ENCODE measurements around the gene PDZD8.

- TF ChIP-seq CTCF (conservative IDR thresholded peaks at IDR 0.05; ENCODE audit: low read depth, low read length): peak; percentile 58
- TF ChIP-seq EZH2phosphoT487 (IDR thresholded peaks at IDR 0.05; ENCODE audit: borderline replicate concordance, low read length): no peak
Observed at GRCh38 chr10:117318909-117319308, 56.3 kb downstream of the PDZD8 start.
